K562 (cell line): Measurements from ENCODE around the gene CRX. TPM values are rescaled to one million over a fixed set of nuclear protein-coding genes. Genes with fewer than 3 reads are reported as not detected.

Source experiments
- ELF4 ChIP-seq: fragments of 450-650 bp; formaldehyde crosslinking; IDR thresholded peaks from 2 replicates; pipeline ENCODE4 v1.4.0; 2022; ENCODE audit warnings: missing genetic modification characterization
- TAL1 ChIP-seq: fragments of 450-650 bp; IDR thresholded peaks from 2 replicates; pipeline ENCODE4 v1.6.1; 2016; ENCODE audit warnings: mild to moderate bottlenecking
- TOE1 ChIP-seq, 2 experiments: fragments of 450-650 bp in 1 of 2; sonication (generic) in 1 of 2; formaldehyde crosslinking in 1 of 2; IDR thresholded peaks; 2 replicates each; pipeline versions ENCODE4 v1.7.1 to v1.8.0; 2016 to 2022; ENCODE audit warnings: borderline replicate concordance in 2 of 2, mild to moderate bottlenecking in 2 of 2, antibody characterized with exemption in 1 of 2, inconsistent platforms in 1 of 2, low read depth in 1 of 2, missing genetic modification reagents in 1 of 2, moderate library complexity in 1 of 2
- ZNF766 ChIP-seq: fragments of 200-800 bp; sonication (Bioruptor generic); conservative IDR thresholded peaks from 2 replicates; pipeline ENCODE4 v1.6.1; 2016; ENCODE audit warnings: missing genetic modification characterization, missing compliant biosample characterization
- polyA plus RNA-seq, 8 experiments: library from polyadenylated mRNA; depleted of rRNA in 4 of 8; stranded (reverse) in 5 of 8; unstranded in 3 of 8; fragments of >200 nt; fragmentation: Nextera tagmentation in 2 of 8; fragmentation: Illumina TruSeq in 1 of 8; extraction: Ambion mirVana in 2 of 8; extraction: Trizol in 1 of 8; gene quantifications; 2 replicates each; pipeline versions ENCODE4 v1.2.1 to v1.2.3, GENCODE V29; 2011 to 2014; ENCODE audit warnings: inconsistent platforms in 1 of 8, missing spikeins in 1 of 8
- total RNA-seq, 7 experiments: library from RNA; depleted of rRNA in 6 of 7; stranded (reverse); fragments of >200 nt in 6 of 7; fragmentation: Illumina TruSeq in 2 of 7; extraction: Trizol in 2 of 7; gene quantifications; 2 replicates each; pipeline versions ENCODE4 v1.2.1 to v1.2.3, GENCODE V29; 2011 to 2021; ENCODE audit warnings: low replicate concordance in 1 of 7
- TF ChIP-seq, protein P1 (sequence below): fragments of 200-600 bp; sonication (generic); IDR thresholded peaks from one replicate; pipeline ENCODE4 v1.6.1; 2012; ENCODE audit warnings: mild to moderate bottlenecking, low read depth, low read length, inconsistent platforms

CRX gene
- total and polyA plus RNA-seq, 9 of the 15 experiments (the other 6 are each of a cell fraction or from before 2014, with no cell fraction given), result 0.01 TPM; not detected in 8

DNA sequence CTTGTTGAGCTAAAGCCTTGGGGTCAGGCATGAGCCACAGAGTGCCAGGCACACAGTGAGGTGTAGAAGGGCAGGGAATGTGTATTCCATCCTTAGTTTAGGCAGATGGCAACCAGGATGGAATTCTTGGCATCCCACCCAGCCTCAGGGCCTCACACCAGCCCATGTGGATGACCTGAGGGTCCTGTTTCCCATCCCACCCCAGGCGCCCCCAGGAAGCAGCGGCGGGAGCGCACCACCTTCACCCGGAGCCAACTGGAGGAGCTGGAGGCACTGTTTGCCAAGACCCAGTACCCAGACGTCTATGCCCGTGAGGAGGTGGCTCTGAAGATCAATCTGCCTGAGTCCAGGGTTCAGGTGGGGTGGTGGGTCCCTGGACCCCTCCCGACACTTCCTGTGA is 14.3 kb downstream of the CRX start (continued):
- TF ChIP-seq, protein P1, sequence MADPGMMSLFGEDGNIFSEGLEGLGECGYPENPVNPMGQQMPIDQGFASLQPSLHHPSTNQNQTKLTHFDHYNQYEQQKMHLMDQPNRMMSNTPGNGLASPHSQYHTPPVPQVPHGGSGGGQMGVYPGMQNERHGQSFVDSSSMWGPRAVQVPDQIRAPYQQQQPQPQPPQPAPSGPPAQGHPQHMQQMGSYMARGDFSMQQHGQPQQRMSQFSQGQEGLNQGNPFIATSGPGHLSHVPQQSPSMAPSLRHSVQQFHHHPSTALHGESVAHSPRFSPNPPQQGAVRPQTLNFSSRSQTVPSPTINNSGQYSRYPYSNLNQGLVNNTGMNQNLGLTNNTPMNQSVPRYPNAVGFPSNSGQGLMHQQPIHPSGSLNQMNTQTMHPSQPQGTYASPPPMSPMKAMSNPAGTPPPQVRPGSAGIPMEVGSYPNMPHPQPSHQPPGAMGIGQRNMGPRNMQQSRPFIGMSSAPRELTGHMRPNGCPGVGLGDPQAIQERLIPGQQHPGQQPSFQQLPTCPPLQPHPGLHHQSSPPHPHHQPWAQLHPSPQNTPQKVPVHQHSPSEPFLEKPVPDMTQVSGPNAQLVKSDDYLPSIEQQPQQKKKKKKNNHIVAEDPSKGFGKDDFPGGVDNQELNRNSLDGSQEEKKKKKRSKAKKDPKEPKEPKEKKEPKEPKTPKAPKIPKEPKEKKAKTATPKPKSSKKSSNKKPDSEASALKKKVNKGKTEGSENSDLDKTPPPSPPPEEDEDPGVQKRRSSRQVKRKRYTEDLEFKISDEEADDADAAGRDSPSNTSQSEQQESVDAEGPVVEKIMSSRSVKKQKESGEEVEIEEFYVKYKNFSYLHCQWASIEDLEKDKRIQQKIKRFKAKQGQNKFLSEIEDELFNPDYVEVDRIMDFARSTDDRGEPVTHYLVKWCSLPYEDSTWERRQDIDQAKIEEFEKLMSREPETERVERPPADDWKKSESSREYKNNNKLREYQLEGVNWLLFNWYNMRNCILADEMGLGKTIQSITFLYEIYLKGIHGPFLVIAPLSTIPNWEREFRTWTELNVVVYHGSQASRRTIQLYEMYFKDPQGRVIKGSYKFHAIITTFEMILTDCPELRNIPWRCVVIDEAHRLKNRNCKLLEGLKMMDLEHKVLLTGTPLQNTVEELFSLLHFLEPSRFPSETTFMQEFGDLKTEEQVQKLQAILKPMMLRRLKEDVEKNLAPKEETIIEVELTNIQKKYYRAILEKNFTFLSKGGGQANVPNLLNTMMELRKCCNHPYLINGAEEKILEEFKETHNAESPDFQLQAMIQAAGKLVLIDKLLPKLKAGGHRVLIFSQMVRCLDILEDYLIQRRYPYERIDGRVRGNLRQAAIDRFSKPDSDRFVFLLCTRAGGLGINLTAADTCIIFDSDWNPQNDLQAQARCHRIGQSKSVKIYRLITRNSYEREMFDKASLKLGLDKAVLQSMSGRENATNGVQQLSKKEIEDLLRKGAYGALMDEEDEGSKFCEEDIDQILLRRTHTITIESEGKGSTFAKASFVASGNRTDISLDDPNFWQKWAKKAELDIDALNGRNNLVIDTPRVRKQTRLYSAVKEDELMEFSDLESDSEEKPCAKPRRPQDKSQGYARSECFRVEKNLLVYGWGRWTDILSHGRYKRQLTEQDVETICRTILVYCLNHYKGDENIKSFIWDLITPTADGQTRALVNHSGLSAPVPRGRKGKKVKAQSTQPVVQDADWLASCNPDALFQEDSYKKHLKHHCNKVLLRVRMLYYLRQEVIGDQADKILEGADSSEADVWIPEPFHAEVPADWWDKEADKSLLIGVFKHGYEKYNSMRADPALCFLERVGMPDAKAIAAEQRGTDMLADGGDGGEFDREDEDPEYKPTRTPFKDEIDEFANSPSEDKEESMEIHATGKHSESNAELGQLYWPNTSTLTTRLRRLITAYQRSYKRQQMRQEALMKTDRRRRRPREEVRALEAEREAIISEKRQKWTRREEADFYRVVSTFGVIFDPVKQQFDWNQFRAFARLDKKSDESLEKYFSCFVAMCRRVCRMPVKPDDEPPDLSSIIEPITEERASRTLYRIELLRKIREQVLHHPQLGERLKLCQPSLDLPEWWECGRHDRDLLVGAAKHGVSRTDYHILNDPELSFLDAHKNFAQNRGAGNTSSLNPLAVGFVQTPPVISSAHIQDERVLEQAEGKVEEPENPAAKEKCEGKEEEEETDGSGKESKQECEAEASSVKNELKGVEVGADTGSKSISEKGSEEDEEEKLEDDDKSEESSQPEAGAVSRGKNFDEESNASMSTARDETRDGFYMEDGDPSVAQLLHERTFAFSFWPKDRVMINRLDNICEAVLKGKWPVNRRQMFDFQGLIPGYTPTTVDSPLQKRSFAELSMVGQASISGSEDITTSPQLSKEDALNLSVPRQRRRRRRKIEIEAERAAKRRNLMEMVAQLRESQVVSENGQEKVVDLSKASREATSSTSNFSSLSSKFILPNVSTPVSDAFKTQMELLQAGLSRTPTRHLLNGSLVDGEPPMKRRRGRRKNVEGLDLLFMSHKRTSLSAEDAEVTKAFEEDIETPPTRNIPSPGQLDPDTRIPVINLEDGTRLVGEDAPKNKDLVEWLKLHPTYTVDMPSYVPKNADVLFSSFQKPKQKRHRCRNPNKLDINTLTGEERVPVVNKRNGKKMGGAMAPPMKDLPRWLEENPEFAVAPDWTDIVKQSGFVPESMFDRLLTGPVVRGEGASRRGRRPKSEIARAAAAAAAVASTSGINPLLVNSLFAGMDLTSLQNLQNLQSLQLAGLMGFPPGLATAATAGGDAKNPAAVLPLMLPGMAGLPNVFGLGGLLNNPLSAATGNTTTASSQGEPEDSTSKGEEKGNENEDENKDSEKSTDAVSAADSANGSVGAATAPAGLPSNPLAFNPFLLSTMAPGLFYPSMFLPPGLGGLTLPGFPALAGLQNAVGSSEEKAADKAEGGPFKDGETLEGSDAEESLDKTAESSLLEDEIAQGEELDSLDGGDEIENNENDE, result no peak
- TF ChIP-seq TAL1 (no peak), ELF4 (CRISPR knock-in tag) (no peak), ZNF766 (CRISPR knock-in tag) (no peak), TOE1 (IDR thresholded peaks at IDR 0.05; ENCODE audit: borderline replicate concordance) (no peak), TOE1 (CRISPR knock-in tag; IDR thresholded peaks at IDR 0.05; ENCODE audit: borderline replicate concordance, low read depth) (no peak)
